HG03060 (cell line): Measurements from ENCODE around the gene PTPA.
"Not testable (repeated sequence)": the region's sequence is repeated elsewhere in the genome, so short reads cannot be mapped to it uniquely, and the experiment has no call there.

ENCODE experiments used
- ATAC-seq: cut with Tn5 transposase; IDR thresholded peaks from one replicate; pipeline ENCODE4 v1.9.1; 2021; ENCODE audit warnings: low read depth, moderate number of reproducible peaks; ENCODE audit not compliant: unreplicated experiment

Gene PTPA

GRCh38 chr9:129193655-129194054 lies 82.4 kb downstream of the PTPA start:
- no peak for ATAC-seq

- ATAC-seq, result no peak
These were observed 83.0 kb downstream of the PTPA start for GRCh38 chr9:129194221-129194620.

GRCh38 chr9:129195606-129196005 lies 84.4 kb downstream of the PTPA start:
- no peak for ATAC-seq

GRCh38 chr9:129197045-129197444 lies 85.8 kb downstream of the PTPA start:
- not testable (repeated sequence) for ATAC-seq

- ATAC-seq, result no peak
These were observed 86.7 kb downstream of the PTPA start for GRCh38 chr9:129197978-129198318.
